ENCODE measurements around the gene AHCY.
"Not testable (repeated sequence)": the region's sequence is repeated elsewhere in the genome, so short reads cannot be mapped to it uniquely, and the experiment has no call there.

The AHCY gene

DNA sequence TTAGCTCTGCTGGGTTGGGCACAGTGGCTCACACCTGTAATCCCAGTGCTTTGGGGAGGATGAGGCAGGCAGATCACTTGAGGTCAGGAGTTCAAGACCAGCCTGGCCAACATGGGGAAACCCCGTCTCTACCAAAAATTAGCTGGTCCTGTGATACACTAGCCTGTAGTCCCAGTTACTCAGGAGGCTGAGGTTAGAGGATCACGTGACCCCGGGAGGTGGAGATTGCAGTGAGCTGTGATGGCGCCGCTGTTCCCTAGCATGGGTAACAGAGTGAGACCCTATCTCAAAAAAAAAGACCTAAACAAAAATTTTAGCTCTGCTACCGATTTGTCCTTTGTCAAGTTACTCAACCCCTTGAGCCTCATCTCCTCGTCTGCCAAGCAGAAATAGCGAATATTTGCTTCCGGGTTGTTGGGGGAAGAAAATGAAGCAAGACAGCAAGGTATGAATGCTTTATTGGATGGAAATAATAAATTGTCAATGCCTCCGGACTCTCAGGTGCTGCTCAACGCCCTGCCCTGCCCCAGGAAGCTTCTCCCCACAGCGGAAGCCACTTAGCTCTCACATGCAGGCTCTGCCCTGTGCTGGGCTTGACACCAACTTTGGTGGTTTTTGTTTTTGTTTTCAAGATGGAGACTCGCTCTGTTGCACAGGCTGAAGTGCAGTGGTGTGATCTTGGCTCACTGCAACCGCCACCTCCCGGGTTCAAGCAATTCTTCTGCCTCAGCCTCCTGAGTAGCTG, 35.0 kb upstream of the AHCY start:
- no peak for DNase-seq (ENCODE audit: extremely low read depth, low read depth)
- TF ChIP-seq, protein P1, sequence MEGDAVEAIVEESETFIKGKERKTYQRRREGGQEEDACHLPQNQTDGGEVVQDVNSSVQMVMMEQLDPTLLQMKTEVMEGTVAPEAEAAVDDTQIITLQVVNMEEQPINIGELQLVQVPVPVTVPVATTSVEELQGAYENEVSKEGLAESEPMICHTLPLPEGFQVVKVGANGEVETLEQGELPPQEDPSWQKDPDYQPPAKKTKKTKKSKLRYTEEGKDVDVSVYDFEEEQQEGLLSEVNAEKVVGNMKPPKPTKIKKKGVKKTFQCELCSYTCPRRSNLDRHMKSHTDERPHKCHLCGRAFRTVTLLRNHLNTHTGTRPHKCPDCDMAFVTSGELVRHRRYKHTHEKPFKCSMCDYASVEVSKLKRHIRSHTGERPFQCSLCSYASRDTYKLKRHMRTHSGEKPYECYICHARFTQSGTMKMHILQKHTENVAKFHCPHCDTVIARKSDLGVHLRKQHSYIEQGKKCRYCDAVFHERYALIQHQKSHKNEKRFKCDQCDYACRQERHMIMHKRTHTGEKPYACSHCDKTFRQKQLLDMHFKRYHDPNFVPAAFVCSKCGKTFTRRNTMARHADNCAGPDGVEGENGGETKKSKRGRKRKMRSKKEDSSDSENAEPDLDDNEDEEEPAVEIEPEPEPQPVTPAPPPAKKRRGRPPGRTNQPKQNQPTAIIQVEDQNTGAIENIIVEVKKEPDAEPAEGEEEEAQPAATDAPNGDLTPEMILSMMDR (IDR thresholded peaks at IDR 0.05; ENCODE audit: low read depth, low read length) = no peak

DNA sequence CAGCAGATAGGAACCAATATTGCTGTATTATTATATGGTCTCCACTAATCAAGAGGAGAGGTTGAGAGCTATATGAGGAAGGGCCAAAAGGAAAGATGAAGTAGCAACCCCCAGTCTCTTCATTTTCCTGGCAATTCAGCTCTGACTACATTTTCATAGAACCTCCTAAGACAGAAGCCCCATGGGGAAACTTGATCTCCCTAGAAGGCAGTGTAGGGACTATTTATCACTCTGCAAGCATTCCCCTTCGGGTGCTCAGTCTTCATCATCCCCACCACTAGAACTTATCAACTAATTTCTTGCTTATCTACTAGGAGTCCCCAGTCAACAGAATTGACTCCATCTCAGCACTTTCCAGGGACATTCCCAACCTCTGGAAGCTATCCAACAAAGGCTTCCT, 34.4 kb upstream of the AHCY start:
- DNase-seq (ENCODE audit: extremely low read depth, low read depth) = no peak
- TF ChIP-seq, protein P1 (IDR thresholded peaks at IDR 0.05; ENCODE audit: low read depth, low read length) = no peak

DNA sequence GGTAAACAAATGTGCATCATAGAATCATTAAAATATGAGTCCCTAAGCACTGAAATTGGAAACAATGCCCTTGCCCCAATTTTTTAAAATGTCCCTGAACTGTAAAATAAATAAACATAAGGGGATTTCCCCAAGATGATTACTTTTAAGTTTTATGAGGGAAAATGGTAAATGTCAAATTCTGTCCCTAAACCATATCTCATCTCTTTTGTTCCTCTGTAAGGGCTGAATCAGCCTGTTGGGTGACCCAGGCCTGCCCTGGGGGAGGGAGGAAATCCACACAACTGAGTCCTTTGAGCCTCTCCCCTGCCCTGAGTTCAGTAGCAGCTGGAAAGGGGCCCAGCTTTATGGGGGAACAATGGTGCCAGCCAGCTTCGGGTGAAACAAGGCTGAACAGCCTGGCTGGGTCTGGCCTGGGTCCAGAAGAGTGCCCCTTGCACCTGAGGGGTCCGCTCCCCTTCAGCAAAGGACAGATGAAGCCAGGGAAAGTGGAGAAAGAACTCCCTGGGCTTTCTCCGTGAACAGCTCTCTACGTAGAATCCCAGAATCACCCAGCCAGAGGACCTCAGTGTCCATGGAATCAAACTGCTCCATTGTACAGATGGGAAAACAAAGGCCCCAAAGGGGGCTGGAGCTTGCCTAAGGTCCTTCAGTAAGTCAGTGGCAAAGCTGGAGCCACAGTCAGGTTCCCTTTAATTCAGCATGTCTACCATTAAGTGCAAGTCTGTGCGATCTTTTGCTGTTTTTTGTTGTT, 31.7 kb upstream of the AHCY start:
- TF ChIP-seq, protein P1 (IDR thresholded peaks at IDR 0.05; ENCODE audit: low read depth, low read length) = no peak
- no peak for DNase-seq (ENCODE audit: extremely low read depth, low read depth)

DNA sequence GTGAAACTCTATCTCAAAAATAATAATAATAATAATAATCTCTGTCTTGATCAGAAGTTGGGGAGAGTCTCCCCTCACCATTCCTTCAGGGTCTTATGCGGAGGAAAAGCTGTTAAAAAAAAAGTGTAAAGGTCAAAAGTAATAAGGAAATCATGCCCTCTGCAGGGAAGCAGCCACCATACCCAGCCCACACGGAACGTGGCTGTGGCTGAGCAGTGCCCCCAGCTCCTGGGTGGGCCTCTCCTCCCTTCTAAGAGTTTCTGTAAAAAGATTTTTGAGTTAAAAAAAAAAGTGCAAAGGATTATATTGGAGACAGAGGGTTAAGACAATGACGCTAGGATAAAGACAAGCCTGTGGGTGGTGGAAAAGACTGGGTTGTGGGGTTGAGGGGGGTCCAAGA, 30.6 kb upstream of the AHCY start:
- DNase-seq (ENCODE audit: extremely low read depth, low read depth) = no peak
- TF ChIP-seq, protein P1 (IDR thresholded peaks at IDR 0.05; ENCODE audit: low read depth, low read length) = no peak

DNA sequence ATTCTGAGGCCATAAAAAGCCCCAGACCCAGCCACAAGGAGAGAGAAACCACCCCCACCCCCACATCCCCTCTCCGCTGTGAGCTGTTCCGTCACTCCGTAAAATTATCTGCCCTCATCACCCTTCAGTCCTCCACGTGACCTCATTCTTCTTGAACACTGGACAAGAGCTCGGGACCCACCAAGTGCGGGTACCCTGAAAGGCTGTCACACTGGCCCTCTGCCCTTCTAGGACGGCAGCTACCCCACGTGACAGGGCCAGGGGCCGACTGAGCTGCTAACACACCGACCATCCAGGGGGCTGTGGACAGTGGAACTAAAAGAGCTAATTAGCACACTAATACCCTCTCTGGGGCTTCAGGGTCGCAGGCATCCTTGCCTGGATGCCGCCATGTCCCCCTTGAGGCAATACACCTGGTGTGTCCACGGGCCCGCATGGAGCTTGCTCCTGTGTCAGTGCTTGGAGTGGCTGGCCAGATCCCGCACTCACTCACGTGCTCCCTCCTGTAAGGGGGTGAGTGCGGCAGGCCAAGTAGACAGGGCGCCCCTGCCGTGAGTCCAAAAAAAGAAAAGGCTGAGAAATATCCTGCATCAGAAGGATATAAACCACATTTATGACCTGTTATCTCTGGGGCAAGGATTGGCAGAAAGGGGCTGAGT, 29.2 kb upstream of the AHCY start:
- TF ChIP-seq, protein P1 (IDR thresholded peaks at IDR 0.05; ENCODE audit: low read depth, low read length) = no peak
- DNase-seq (ENCODE audit: extremely low read depth, low read depth) = no peak

DNA sequence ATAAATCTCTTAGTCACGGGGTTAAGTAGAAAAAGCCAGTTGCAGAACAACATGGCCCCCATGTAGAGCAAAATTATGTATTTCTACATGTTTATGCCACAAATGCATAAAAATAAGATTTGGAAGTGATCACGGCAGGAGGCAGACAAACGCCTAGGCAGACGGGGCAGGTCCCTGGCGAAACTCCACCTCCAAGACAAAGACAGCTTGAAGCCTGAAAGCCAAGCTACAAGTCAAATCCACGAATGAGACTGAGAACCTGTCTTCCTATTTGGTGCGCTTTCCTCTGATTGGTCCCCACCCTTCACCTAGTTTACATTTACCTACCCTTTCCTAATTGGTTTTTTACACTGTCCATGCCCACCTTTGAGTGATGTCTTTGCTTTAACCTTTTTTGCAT, 28.7 kb upstream of the AHCY start:
- DNase-seq (ENCODE audit: extremely low read depth, low read depth) = no peak
- TF ChIP-seq, protein P1 (IDR thresholded peaks at IDR 0.05; ENCODE audit: low read depth, low read length) = no peak

DNA sequence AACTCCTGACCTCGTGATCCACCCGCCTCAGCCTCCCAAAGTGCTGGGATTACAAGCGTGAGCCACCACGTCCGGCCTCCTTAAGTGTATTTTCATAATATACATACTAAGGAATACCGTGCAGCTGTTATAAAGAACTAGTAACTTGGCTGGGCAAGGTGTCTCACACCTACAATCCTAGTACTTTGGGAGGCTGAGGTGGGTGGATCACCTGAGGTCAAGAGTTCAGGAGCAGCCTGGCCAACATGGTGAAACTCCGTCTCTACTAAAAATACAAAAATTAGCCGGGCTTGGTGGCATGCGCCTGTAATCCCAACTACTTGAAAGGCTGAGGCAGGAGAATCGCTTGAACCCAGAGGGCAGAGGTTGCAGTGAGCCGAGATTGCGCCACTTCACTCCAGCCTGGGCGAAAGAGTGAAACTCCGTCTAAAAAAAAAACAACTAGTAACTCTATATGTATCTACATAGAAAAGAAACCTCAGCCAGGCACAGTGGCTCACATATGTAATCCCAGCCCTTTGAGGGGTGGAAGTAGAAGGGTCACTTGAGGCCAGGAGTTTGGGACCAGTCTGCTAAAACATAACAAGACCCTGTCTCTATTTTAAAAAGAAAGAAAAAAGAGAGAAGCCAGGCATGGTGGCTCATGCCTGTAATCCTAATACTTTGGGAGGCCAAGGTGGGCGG, 27.8 kb upstream of the AHCY start:
- not testable (repeated sequence) for DNase-seq (ENCODE audit: extremely low read depth, low read depth)

All from AG09319 (cell line).